Skin of body (tissue), 2 donors: ENCODE data around the gene C1orf141. TPM values are rescaled to one million over a fixed set of nuclear protein-coding genes. Genes with fewer than 3 reads are reported as not detected.
"Not testable (repeated sequence)": the region's sequence is repeated elsewhere in the genome, so short reads cannot be mapped to it uniquely, and the experiment has no call there.

Experiments
- DNase-seq: peaks from one replicate; lab custom pipeline; 2025; lab: John Stamatoyannopoulos, UW
- total RNA-seq: library from RNA; depleted of rRNA; stranded (reverse); fragments of >200 nt; gene quantifications from one replicate; pipeline ENCODE4 v1.2.3, GENCODE V29; 2014

The C1orf141 gene
- total RNA-seq, 1 donor from 2014 or later = not detected

- no peak for DNase-seq
Observed at GRCh38 chr1:67089685-67090208, 45.0 kb downstream of the C1orf141 start.

GRCh38 chr1:67088440-67088839, 46.3 kb downstream of the C1orf141 start:
- no peak for DNase-seq

- DNase-seq = no peak
Observed at GRCh38 chr1:67085326-67085725, 49.4 kb downstream of the C1orf141 start.

DNA sequence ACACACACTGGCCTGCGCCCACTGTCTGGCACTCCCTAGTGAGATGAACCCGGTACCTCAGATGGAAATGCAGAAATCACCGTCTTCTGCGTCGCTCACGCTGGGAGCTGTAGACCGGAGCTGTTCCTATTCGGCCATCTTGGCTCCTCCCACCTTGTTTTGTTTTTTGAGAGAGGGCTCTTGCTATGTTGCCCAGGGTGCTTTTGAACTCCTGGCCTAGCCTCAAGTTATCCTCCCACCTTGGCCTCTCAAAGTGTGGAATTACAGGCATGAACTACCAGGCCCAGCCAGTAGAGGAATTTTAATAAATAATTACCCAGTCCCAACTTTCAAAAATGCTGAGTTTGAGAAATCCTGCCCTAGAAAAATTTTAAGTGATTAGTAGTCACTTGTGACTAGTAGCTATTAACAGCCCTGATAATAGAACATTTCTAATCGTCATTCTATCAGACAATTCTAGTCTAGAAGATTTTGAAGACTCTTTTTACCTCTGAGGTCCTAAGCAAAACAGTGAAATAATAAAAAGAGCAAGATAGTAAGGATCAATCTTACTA, 49.9 kb downstream of the C1orf141 start:
- no peak for DNase-seq

DNA sequence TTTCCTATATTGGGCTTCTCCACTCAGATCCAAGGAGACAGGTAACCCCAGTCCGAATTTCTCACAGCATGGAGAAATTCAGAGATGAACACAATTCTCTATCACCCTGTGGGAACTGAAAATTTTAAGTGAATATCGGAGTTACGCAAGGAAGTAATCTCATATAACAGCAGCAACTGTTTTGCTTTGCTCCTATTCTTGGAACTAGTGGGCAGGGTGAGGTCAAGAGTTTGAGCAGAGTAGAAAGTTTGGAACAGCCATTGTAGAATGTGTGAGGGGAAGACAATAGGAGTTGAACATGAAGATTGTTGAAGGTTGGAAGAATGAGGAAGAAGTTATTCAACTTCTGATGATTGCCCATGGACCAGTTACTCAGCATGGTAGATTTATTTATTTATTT, 56.5 kb downstream of the C1orf141 start:
- DNase-seq = no peak

DNA sequence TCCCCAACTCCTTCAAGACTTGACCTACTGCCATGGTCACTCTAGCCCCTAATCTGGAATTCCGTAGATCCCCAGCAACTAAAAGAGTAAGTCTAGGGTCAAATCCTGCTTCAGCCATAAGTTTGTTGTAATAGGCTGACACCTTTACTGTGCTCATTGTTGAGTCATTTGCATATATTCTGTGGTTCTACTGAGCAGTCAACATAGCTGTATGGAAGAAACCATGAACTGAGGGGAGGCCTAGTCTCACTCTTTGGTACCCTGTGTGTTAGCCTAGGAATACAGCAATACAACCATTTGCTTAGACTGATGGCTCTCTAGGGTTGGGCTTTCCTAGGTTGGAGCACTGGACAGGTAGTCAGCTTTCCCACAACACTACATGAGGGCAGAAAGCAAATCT, 57.2 kb downstream of the C1orf141 start:
- no peak for DNase-seq

DNA sequence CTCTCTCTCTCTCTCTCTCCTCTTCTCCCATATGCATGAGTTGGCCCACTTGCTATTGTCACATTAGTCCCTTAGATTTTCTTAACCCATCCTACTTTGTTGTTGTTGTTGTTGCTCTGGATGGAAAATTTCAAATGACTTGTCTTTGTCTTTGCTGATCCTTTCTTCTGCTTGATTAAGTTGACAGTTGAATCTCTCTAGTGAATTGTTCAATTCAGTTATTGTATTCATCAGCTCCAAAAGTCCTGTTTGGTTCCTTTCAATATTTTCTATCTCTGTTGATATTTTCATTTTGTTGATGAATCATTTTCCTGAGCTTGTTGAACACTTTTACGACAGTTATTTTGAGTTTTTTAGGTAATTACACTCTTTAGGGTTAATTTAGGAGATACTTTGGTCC, 62.0 kb downstream of the C1orf141 start:
- DNase-seq = no peak

GRCh38 chr1:67067655-67068054, 67.1 kb downstream of the C1orf141 start:
- not testable (repeated sequence) for DNase-seq

DNA sequence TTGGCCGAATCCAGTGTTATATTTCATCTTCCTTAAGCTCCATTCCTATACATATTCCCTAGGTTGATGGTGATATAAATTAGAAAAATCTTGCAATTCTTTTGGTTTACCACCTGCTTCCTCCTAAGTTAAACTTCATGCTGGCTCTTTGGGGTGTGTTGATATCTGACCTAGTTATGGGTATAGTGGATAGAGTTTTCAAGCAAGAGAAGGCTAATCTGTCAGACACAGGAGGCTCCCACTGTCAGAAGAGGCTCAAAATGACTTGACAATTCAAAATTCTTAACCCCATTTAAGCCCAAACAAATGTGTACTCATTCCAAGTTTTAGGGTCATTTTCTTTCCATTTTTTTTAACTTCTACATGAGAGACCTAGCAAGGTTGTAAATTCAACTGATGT, 72.4 kb downstream of the C1orf141 start:
- no peak for DNase-seq

GRCh38 chr1:67061266-67061665, 73.5 kb downstream of the C1orf141 start:
- DNase-seq = no peak

DNA sequence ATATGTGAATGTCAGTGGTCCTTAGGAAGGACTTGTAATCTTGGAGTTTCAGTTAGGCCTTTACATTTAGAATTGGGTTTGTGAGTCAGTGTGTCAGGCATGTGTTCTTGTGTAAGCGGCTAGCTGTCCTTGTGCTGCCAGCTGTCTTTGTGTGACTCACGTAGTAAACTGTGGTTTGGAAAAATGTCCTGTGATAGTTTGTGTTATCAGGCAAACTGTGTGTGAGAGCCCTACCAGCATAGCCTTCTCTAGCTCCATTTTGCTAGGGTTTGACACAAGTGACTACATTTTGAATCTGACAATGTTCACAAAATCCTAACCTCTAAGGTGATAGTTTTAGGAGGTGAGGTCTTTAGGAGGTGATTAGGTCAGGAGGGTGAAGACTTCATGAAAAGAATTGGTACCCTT, 74.0 kb downstream of the C1orf141 start:
- no peak for DNase-seq

- DNase-seq = no peak
Observed at GRCh38 chr1:67059346-67059745, 75.4 kb downstream of the C1orf141 start.

- no peak for DNase-seq
Observed at GRCh38 chr1:67058761-67059160, 76.0 kb downstream of the C1orf141 start.

GRCh38 chr1:67058242-67058641, 76.5 kb downstream of the C1orf141 start:
- DNase-seq = no peak

DNA sequence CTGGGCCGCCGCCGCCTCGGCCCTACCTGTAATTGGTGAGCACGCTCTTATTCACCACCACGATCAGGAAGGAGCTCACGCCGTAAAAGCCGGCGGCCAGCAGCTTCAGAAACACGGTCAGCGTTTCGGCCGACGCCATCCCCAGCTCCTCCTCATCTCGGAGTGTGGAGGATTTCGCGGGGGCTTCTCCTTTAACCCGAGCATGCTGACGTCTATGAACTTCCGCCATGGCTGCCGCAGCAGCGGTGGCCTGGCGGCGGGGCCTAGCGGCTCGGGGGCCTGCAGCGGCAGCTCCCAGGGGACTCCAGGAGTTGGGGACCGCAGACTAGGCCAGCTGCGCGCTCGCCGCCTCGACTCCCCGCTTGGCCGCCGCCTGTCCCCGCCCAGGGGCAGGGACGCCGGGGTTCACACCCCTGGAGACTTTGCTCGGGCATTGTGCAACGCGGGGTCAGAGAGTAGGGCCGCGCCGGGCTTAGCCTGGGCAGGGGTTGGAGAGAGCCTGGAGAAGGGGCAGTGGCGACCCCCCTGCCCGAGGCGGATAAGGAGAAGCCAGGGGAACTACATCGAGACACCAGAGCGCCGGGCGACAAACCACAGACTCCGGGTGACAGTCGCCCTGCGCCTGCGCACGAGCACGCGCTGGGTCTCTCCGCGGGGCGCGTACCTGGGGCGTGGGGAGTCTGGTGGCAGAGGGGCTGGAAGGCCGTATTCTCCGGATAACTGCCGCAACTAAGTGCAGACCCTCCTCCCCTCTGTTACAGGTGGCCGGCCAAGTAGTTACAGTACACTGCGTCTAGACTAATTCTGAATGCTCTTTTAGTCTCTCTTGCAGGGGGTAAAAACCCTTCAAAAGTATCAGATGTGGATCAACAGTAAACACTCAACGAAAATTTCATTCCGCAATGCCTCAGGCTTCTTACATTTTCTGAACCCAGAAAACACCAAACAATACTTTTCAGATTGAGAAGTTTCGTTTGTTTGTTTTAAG, 80.7 kb downstream of the C1orf141 start, which contains the start of gene SLC35D1:
SLC35D1 (minus strand) TSS at position 364 of the 988 bp plus-strand sequence; CDS start at position 229, 135 bp downstream.
- DNase-seq = peak; percentile 65

DNA sequence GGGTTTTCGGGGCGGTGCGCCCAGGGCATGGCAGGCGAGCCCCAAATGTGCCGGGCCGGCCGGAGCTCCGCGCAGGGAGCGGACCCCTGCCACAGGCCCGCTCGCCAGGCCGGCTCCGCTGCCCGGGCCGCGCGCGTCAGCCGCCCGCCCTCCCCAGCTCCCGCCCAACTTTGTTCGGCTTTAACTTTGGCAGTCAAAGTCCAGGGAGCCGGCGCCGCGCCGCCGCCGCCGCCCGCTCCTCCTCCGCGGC, 81.3 kb downstream of the C1orf141 start:
- no peak for DNase-seq

GRCh38 chr1:67052741-67053534, 81.8 kb downstream of the C1orf141 start:
- no peak for DNase-seq

GRCh38 chr1:67051196-67051595, 83.6 kb downstream of the C1orf141 start:
- DNase-seq = no peak

DNA sequence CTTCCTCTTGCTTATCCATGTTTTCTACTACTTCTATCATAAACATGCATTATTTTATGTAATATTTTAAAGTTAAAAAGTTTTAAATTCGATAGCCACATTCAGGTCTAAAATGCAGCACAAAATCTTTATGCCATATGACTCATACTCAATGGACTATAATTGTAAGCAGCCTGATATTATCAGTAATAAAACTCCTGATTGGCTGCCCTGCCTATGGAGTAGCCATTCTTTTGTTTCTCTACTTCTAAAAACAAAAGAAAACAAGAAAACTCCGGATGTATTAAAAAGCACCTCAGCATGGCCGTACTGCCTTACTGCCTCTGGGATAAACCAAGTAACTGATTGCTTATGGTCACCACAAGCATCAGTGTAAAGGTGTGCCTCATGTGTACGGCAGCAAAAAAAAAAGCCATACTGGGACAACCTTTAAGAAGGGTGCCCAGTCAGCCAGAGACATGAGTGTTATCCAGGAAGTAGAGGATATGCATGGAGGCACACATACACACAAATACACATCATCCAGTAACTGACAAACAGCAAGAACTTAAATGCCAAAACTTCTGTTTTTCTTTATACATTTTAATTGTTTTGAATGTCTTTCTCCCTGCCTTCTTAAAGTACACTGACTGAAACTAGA, 90.0 kb downstream of the C1orf141 start:
- DNase-seq = no peak

GRCh38 chr1:67043366-67043765, 91.4 kb downstream of the C1orf141 start:
- no peak for DNase-seq
